HCT116 (cell line): ENCODE data around the gene CCDC24.

Source experiments
- EZH2 ChIP-seq: fragments of 200-600 bp; sonication (generic); IDR thresholded peaks from 2 replicates; pipeline ENCODE4 v1.6.1; 2017; ENCODE audit warnings: antibody characterized with exemption, mixed run types
- JUND ChIP-seq: IDR thresholded peaks from 2 replicates; pipeline ENCODE4 v1.6.1; 2012
- POLR2AphosphoS5 ChIP-seq: IDR thresholded peaks from 2 replicates; pipeline ENCODE4 v1.6.1; 2011; ENCODE audit warnings: mild to moderate bottlenecking, low read depth, low read length, moderate library complexity
- RAD21 ChIP-seq: IDR thresholded peaks from 2 replicates; pipeline ENCODE4 v1.6.1; 2012; ENCODE audit warnings: low read depth, mild to moderate bottlenecking
- YY1 ChIP-seq: IDR thresholded peaks from 2 replicates; pipeline ENCODE4 v1.6.1; 2011; ENCODE audit warnings: low read length, low read depth, moderate library complexity, mild to moderate bottlenecking; ENCODE audit not compliant: insufficient replicate concordance; ENCODE audit errors: extremely low read depth
- ZBTB33 ChIP-seq: IDR thresholded peaks from 2 replicates; pipeline ENCODE4 v1.6.1; 2011; ENCODE audit warnings: mild to moderate bottlenecking, low read length, moderate library complexity; ENCODE audit not compliant: insufficient replicate concordance; ENCODE audit errors: extremely low read depth
- TF ChIP-seq, protein P1 (sequence below), 3 experiments: fragments of 200-600 bp in 1 of 3; sonication (generic) in 1 of 3; IDR thresholded peaks in 2 of 3; conservative IDR thresholded peaks in 1 of 3; 2 replicates each; pipeline ENCODE4 v1.5.1; 2012 to 2017; ENCODE audit warnings: low read depth in 2 of 3, low read length in 2 of 3, antibody characterized with exemption in 1 of 3, borderline replicate concordance in 1 of 3, control low read depth in 1 of 3, mild to moderate bottlenecking in 1 of 3, mixed read lengths in 1 of 3, mixed run types in 1 of 3, moderate library complexity in 1 of 3; ENCODE audit not compliant: insufficient read depth in 1 of 3

GRCh38 chr1:44033756-44034155, 42.4 kb downstream of the CCDC24 start:
- TF ChIP-seq, protein P1, sequence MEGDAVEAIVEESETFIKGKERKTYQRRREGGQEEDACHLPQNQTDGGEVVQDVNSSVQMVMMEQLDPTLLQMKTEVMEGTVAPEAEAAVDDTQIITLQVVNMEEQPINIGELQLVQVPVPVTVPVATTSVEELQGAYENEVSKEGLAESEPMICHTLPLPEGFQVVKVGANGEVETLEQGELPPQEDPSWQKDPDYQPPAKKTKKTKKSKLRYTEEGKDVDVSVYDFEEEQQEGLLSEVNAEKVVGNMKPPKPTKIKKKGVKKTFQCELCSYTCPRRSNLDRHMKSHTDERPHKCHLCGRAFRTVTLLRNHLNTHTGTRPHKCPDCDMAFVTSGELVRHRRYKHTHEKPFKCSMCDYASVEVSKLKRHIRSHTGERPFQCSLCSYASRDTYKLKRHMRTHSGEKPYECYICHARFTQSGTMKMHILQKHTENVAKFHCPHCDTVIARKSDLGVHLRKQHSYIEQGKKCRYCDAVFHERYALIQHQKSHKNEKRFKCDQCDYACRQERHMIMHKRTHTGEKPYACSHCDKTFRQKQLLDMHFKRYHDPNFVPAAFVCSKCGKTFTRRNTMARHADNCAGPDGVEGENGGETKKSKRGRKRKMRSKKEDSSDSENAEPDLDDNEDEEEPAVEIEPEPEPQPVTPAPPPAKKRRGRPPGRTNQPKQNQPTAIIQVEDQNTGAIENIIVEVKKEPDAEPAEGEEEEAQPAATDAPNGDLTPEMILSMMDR (IDR thresholded peaks at IDR 0.05 in 2 of 3, conservative IDR thresholded peaks at IDR 0.05 in 1 of 3; ENCODE audit: borderline replicate concordance in 1 of 3, insufficient read depth in 1 of 3, low read depth in 2 of 3, low read length in 2 of 3), result no peak
- TF ChIP-seq EZH2 (no peak), YY1 (no peak), ZBTB33 (no peak), POLR2AphosphoS5 (no peak), JUND (no peak), RAD21 (no peak)
